Measurements from ENCODE around the gene CD74. TPM values are rescaled to one million over a fixed set of nuclear protein-coding genes. Genes with fewer than 3 reads are reported as not detected.
A peak's percentile ranks its signal among the peaks of the same experiment; 100 is the strongest.

CD74 gene
- total and polyA plus RNA-seq, 2 of the 13 experiments (the other 11 are each of a cell fraction or from before 2014, with no cell fraction given), result 34.1 to 84.4 TPM

DNA sequence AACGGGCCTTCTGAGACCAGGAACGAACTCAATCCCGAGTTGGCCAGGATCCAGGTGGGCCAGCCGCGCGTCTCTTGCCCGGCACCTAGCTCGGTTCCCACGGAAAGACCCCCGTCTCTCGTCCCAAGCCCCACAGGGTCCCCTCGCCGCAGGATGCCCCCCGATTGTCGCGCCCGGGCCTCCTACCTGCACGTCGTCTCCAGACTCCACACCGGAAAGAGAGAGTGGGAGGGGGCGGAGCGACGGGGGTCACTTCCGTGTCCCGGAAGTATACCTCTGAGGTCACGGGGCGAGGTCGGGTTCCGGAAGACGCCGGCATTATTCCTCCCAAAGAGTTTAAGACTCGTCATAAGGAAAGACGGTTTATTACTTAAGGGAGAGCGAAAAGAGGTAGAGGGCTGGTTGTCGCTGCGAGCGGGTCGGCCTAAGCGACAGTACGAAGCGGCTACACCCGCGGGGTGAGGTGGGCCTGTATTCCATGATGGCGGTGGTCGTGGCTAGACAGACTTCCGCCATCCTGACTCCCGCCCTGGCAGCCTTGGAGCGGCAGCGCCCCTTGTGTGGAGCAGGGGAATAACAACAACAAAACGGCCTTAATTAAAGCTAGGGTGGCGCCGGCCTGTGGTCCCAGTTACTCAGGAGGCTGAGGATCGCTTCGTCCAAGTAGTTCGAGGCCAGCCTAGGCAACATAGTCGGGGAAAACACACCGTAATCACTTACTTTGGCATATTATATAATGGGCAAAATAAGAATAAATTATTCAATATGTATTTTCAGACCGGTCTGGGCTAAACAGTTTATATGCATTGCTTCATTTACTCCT, 37.0 kb upstream of the CD74 start, which contains the start of gene RPS14 (continued):
- TF ChIP-seq, protein P1, sequence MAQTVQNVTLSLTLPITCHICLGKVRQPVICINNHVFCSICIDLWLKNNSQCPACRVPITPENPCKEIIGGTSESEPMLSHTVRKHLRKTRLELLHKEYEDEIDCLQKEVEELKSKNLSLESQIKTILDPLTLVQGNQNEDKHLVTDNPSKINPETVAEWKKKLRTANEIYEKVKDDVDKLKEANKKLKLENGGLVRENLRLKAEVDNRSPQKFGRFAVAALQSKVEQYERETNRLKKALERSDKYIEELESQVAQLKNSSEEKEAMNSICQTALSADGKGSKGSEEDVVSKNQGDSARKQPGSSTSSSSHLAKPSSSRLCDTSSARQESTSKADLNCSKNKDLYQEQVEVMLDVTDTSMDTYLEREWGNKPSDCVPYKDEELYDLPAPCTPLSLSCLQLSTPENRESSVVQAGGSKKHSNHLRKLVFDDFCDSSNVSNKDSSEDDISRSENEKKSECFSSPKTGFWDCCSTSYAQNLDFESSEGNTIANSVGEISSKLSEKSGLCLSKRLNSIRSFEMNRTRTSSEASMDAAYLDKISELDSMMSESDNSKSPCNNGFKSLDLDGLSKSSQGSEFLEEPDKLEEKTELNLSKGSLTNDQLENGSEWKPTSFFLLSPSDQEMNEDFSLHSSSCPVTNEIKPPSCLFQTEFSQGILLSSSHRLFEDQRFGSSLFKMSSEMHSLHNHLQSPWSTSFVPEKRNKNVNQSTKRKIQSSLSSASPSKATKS (CRISPR knock-in tag; IDR thresholded peaks at IDR 0.05), result no peak
- TF ChIP-seq ZNF816 (CRISPR knock-in tag; IDR thresholded peaks at IDR 0.05; ENCODE audit: borderline replicate concordance), result no peak
- TF ChIP-seq GFI1 (CRISPR knock-in tag; IDR thresholded peaks at IDR 0.05; ENCODE audit: borderline replicate concordance), result no peak; the same call in 1 of the 2 replicates
- TF ChIP-seq AGO2 (optimal IDR thresholded peaks at IDR 0.05; ENCODE audit: low read depth, low read length), result peak; percentile 92
- TF ChIP-seq YEATS2 (CRISPR knock-in tag; IDR thresholded peaks at IDR 0.05; ENCODE audit: borderline replicate concordance), result peak; percentile 99
- no peak for TF ChIP-seq RBM22 (optimal IDR thresholded peaks at IDR 0.05; ENCODE audit: low read length)
- peak; percentile 20; the same call in 1 of the 2 replicates for TF ChIP-seq MYPOP (CRISPR knock-in tag; IDR thresholded peaks at IDR 0.05)
- peak; percentile 30; the same call in 1 of the 2 replicates for TF ChIP-seq KLF9 (CRISPR knock-in tag; IDR thresholded peaks at IDR 0.05; ENCODE audit: low read depth)
- peak; percentile 88 for TF ChIP-seq SAP130 (CRISPR knock-in tag; IDR thresholded peaks at IDR 0.05; ENCODE audit: low read depth)
- TF ChIP-seq ZNF576 (CRISPR knock-in tag; IDR thresholded peaks at IDR 0.05), result peak; percentile 71; the same call in 1 of the 2 replicates
- peak; percentile 68 for TF ChIP-seq KMT2B (CRISPR knock-in tag; IDR thresholded peaks at IDR 0.05)
- 0 out of 2 replicates have a peak, but pooled peaks have one; percentile 33 for TF ChIP-seq LBX2 (CRISPR knock-in tag; IDR thresholded peaks at IDR 0.05; ENCODE audit: borderline replicate concordance)
- no peak for TF ChIP-seq ZNF549 (CRISPR knock-in tag; IDR thresholded peaks at IDR 0.05)
- TF ChIP-seq NCOA1 (CRISPR knock-in tag; IDR thresholded peaks at IDR 0.05), result no peak
- TF ChIP-seq CENPX (CRISPR knock-in tag; IDR thresholded peaks at IDR 0.05), result no peak
- no peak; the same call in 1 of the 2 replicates for TF ChIP-seq ZBTB46 (CRISPR knock-in tag; IDR thresholded peaks at IDR 0.05; ENCODE audit: borderline replicate concordance)
- no peak for TF ChIP-seq HHEX (CRISPR knock-in tag; IDR thresholded peaks at IDR 0.05)
- no peak for TF ChIP-seq TRIM24 (CRISPR knock-in tag; IDR thresholded peaks at IDR 0.05)
- TF ChIP-seq DMAP1 (CRISPR knock-in tag; IDR thresholded peaks at IDR 0.05), result peak; percentile 98
- TF ChIP-seq ASH2L (IDR thresholded peaks at IDR 0.05; ENCODE audit: insufficient read length, low read depth, low read length), result peak; percentile 97
- peak; percentile 52 for TF ChIP-seq HNRNPLL (IDR thresholded peaks at IDR 0.05; ENCODE audit: low read depth, low read length, poor library complexity, severe bottlenecking)
- TF ChIP-seq, protein P2, sequence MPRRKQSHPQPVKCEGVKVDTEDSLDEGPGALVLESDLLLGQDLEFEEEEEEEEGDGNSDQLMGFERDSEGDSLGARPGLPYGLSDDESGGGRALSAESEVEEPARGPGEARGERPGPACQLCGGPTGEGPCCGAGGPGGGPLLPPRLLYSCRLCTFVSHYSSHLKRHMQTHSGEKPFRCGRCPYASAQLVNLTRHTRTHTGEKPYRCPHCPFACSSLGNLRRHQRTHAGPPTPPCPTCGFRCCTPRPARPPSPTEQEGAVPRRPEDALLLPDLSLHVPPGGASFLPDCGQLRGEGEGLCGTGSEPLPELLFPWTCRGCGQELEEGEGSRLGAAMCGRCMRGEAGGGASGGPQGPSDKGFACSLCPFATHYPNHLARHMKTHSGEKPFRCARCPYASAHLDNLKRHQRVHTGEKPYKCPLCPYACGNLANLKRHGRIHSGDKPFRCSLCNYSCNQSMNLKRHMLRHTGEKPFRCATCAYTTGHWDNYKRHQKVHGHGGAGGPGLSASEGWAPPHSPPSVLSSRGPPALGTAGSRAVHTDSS (CRISPR knock-in tag; conservative IDR thresholded peaks at IDR 0.05), result no peak

Data from HepG2 (cell line).